ENCODE data around the gene MOK. TPM values are rescaled to one million over a fixed set of nuclear protein-coding genes. Genes with fewer than 3 reads are reported as not detected.
A peak's percentile ranks its signal among the peaks of the same experiment; 100 is the strongest.
"Not testable (repeated sequence)": the region's sequence is repeated elsewhere in the genome, so short reads cannot be mapped to it uniquely, and the experiment has no call there.

The MOK gene
- total RNA-seq, 1 donor from 2014 or later: 26.5 TPM

DNA sequence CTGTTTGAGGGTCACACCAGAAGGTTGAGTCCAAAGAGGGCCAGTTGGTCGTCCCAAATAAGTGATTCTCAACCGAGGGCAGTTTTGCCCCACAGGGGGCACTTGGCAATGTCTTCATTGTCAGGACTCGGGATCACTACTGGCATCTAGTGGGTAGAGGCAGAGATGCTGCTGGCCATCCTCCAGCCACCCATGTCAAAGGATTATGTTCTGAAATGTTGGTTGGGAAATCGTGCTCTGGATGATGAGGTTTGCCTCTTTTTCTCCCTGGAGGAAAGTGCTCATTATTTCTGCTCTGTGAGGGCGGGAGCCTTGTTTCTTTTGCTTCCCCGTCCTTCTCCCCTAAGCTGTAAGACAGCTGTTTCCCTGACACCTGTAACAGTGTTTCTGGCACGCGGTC is 18.1 kb upstream of the MOK start:
- FAIRE-seq: no peak
- DNase-seq (ENCODE audit: low spot score in 2 of 2): peak; percentile 41 to 49

DNA sequence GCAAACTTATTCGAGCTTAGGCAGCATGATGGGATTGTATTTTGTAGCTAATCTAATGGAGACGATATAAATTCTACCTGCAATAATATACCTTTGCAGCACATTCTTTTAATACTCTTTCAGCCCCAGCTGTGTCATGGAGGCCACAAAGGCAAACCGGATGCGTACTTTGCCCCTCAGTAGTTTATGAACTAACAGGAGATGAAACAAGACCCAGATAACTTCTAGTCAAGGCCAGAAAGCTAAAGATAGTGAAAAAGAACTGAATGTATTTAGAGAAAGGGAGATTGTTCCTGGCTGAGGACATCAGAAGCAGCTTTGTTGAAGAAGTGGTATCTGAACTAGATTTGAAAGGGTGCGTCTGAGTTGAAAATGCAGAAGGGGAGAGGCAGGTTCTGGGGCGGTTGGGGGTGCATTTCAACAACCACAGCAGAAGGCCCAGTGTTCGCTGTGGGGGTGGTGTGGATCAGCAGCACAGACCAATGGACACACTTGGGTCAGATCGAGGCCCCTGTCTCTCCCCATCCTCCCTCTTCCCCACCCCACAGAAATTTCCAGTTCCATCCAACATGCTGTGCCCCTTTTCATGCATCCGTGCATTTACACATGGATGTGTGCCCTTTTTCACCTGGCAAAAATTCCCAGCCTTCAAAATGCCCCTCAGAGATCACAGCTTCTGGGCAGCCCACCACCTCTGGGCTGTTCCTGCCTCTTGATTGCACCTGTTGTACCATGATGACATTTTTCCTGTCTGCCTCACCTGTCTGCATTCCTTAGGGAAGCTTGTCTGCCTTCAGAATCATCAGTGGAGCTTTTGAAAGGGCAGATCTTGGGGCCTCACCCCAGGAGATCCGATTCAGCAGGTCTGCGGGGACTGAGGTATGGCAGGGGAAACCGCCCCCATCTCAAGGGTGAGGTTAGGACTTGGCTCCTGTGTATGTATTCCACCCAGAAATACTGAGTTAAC is 16.8 kb upstream of the MOK start:
- DNase-seq (ENCODE audit: low spot score in 2 of 2): no peak
- FAIRE-seq: no peak

- DNase-seq (ENCODE audit: low spot score in 2 of 2): no peak
- no peak for FAIRE-seq
Observed at GRCh38 chr14:102320671-102321455, 15.9 kb upstream of the MOK start.

DNA sequence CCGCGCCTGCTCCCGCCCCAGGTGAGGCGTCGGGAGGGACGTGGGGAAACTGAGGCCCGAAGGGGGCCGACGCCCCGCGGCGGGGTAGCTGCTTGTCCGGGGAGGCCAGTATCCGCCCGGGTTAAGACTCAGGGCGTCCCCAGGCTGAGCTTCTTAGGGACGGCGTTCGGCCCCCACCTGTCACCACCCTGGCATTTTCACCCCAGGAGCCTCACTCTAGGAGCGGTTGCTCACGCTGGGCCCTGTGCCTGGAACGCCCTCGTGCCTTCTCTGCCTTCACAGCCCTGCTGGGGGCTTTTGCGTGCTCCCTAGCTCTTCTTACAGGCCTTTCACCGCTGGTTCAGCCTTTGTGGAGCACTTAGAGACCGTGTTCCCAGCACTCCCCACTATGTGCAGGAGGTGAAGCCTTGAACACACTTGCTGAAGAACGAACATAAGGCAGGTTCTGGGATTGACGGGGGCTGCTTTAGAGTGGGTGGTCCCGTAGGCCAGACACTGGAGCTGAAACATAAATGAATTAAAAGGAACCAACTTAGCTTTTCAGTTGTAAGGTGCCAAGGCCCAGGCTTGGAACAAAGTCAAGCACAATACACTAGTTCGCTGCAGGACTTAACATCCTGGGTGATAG is 15.2 kb upstream of the MOK start:
- FAIRE-seq: no peak
- peak in 1 of 2 donors; percentile 45 for DNase-seq (ENCODE audit: low spot score in 2 of 2)

- DNase-seq (ENCODE audit: low spot score in 2 of 2) (peak; percentile 89 to 90), FAIRE-seq (no peak)
Observed at GRCh38 chr14:102319351-102320032, 14.5 kb upstream of the MOK start, which contains the start of gene ZNF839. Gene ZNF839 (plus strand): TSS chr14:102319746. CDS start chr14:102319766, 20 bp downstream.

DNA sequence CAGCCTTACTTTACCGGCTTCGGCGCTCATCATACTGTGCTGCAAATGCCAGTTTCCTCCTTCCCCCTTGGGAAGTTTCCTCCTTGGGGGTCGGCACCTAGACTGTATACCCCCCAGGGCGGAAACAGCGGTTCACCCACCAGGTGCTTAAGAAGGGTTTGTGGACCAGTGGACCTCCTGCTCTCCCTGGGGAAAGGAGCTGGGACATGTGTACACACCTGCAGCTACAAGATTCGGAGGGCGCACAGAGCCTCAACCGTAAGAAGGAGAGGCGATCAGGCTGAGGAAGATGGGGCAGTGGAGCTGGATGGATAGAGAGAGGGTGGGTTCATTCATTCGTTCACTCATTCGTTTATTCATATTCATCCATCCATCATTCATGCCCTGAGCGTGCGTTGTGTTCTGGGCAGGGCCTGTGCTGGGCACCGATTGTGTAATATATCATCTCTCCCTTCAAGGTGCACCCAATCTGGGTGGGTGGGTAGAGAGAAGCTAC is 13.9 kb upstream of the MOK start:
- FAIRE-seq (no peak), DNase-seq (ENCODE audit: low spot score in 2 of 2) (no peak)

DNA sequence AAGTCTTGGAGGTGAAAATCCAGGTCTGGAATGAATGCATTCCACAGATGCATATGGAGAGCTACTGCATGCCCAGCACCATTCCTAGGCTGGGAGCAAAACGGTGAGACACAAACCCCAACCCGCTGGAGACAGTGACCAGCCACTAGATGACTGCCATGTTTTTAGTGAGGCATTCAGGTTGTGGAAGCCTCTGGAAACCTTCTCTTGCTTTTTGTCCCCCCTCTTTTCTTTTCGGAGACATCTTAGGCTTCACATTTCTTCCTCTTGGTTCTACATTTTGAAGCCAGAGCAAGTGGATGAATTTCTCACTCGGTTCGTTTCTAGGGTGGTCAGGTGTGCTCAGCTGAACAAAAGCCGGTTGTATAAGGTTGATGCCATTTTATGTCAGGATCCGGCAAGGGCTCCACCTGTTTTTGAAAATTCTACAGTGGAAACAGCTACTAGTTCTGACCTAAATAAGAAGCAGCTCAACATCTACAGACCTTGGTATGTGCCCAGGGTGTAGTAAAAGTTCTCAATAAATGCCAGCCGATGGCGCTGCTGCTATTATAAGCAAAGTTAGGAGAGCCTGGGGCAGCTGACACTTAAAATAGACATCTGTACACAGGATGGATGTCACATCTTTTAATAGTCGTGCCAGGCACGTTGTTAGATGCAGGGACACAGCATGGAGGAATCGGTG is 12.7 kb upstream of the MOK start:
- DNase-seq (ENCODE audit: low spot score in 2 of 2) (no peak), FAIRE-seq (no peak)

GRCh38 chr14:102316743-102317563 is 12.0 kb upstream of the MOK start:
- FAIRE-seq (no peak), DNase-seq (ENCODE audit: low spot score in 2 of 2) (peak; percentile 89 to 90)

- no peak for DNase-seq (ENCODE audit: low spot score in 2 of 2)
- FAIRE-seq: no peak
Observed at GRCh38 chr14:102316338-102316742, 11.4 kb upstream of the MOK start.

DNA sequence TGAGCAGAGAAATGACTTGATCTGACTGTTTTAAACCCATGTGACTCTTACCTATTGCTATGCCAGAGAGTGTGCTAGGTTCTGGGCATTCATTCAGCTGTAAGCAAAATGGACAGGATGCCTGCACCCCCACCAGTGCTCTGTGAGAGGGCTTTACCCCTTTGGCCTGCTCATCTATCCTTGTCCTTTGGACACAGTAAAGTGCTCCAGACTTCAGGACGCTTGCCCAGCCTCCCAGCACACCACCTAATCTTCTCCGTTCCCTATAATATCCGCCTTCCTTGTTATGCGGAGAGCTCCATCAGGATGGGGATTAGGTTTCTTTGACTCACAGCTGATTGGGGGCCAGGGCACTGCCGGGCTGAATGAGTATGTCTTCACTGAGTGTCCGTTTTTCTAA is 10.2 kb upstream of the MOK start:
- FAIRE-seq: no peak

DNA sequence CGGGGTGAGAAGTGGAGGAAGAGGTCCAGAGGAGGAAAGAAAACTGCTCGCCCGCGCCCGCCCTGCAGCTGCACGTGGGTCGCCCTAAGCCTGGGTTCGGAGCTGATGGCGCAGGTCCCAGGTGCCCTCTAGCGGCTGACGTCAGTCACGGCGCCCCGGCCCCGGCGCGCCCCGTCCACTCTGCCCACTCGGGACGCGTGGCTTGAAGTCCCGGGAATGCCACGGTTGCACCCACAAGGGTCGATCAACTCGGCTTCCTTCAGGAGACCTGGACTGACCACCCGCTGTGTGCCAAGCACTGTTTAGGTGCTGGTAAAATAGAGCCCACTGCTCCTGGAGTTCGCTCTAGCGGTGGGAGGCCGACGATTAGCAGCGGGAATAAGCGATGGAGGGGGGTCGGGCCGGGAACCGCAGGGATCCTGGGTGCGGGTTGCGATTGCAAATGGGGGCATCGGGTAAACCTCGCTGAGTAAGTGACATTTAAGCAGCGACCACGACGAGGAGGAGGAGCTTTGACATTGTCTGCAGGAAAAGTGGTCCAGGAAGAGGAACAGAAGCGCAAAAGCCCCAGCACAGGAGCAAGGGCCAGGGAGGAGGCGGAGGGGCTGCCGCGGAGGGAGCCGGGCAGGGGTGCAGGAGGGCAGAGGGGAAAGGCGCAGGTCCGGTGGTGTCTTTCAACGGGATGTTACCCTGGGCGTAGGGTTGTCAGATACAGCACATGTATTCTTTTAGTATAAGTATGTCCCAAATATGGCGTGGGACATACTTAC is 9.5 kb upstream of the MOK start:
- DNase-seq (ENCODE audit: low spot score in 2 of 2) (peak; percentile 74 to 86), FAIRE-seq (no peak)

More for the DNA sequence above, 10.2 kb upstream of the MOK start:
- DNase-seq (ENCODE audit: low spot score in 2 of 2): no peak

DNA sequence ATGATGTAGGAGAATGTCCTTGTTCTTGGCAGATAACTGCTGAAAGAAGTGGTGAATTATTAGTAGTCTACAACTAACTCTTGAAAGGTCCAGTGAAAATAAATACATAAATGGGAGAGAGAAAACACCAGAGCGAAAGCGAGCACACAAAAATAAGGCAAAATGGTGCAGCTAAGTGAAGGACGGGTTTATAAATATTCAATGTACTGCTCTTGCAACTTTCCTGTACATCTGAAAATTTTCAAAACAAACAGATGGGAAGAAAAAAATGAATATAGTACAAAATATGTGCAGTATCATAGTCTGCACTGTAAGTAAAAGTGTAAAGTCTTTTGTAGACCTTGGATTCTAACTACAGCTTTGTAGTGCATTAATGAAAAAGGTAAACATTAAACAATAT is 1.3 kb downstream of the MOK start:
- DNase-seq (ENCODE audit: low spot score in 2 of 2): no peak
- FAIRE-seq: no peak

- DNase-seq (ENCODE audit: low spot score in 2 of 2); FAIRE-seq: not testable (repeated sequence)
Observed at GRCh38 chr14:102298303-102299070, 6.5 kb downstream of the MOK start.

DNA sequence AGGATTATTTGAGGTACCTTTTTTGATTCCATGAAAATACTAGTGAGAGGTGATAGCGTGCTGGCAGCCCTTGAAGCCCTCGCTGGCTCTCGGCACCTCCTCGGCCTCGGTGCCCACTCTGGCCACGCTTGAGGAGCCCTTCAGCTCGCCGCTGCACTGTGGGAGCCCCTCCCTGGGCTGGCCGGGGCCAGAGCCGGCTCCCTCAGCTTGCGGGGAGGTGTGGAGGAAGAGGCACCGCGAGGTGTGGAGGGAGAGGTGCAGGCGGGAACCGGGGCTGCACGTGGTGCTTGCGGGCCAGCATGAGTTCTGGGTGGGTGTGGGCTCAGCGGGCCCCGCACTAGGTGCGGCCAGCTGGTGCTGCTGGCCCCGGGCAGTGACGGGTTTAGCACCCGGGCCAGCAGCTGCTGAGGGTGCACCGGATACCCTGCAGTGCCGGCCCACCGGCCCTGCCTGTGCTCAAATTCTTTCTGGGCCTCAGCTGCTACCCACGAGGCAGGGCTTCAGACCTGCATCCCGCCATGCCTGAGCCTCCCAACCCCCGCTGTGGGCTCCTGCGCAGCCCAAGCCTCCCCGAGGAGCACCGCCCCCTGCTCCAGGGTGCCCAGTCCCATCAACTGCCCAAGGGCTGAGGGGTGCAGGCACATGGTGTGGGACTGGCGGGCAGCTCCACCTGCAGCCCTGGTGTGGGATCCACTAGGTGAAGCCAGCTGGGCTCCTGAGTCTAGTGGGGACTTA is 7.4 kb downstream of the MOK start:
- no peak for DNase-seq (ENCODE audit: low spot score in 2 of 2)

DNA sequence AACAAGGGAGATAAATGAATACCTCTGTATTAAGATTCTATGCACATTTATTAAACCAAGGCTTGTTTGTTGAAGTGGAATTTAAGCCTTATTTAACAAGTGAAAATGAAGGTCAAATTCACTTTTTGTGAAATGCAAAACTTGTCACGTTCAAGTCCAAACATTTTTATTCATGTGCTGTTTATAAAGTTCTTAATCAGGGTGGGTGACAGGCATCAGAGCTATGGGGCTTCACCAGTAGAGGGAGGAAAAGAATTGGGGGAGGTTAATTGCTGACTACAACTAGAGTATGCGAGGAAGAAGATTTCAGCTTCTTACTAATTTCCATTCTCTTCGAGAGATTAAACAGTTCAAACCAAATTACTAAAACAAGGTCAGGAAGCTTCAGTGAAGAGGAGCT is 9.7 kb downstream of the MOK start:
- no peak for FAIRE-seq
- no peak for DNase-seq (ENCODE audit: low spot score in 2 of 2)

More for the DNA sequence above, 7.4 kb downstream of the MOK start:
- no peak for FAIRE-seq

- no peak for FAIRE-seq
- DNase-seq (ENCODE audit: low spot score in 2 of 2): no peak
Observed at GRCh38 chr14:102293781-102294180, 11.2 kb downstream of the MOK start.

Data from frontal cortex (tissue), 4 donors.